HG03571 (cell line): ENCODE data around the gene ZNHIT1.
"Not testable (repeated sequence)": the region's sequence is repeated elsewhere in the genome, so short reads cannot be mapped to it uniquely, and the experiment has no call there.

Experiments used
- ATAC-seq: cut with Tn5 transposase; IDR thresholded peaks from one replicate; pipeline ENCODE4 v1.9.1; 2021; ENCODE audit not compliant: unreplicated experiment

ZNHIT1 gene

GRCh38 chr7:101186844-101187428 lies 31.0 kb upstream of the ZNHIT1 start:
- ATAC-seq: no peak

- no peak for ATAC-seq
These were observed 28.9 kb upstream of the ZNHIT1 start for GRCh38 chr7:101189109-101189508.

GRCh38 chr7:101195884-101196283 lies 22.1 kb upstream of the ZNHIT1 start:
- no peak for ATAC-seq

- ATAC-seq: no peak
These were observed 20.0 kb upstream of the ZNHIT1 start for GRCh38 chr7:101197991-101198390.

- ATAC-seq: no peak
These were observed 19.5 kb upstream of the ZNHIT1 start for GRCh38 chr7:101198476-101198875.

- ATAC-seq: not testable (repeated sequence)
These were observed 18.4 kb upstream of the ZNHIT1 start for GRCh38 chr7:101199522-101199921.

GRCh38 chr7:101200504-101200861 lies 17.5 kb upstream of the ZNHIT1 start:
- no peak for ATAC-seq

GRCh38 chr7:101200862-101201599 lies 16.9 kb upstream of the ZNHIT1 start, which contains the start of gene MOGAT3:
MOGAT3 (minus strand) TSS chr7:101201036; CDS start chr7:101200854, 182 bp downstream.
- no peak for ATAC-seq

GRCh38 chr7:101201695-101202602 lies 16.0 kb upstream of the ZNHIT1 start:
- no peak for ATAC-seq

GRCh38 chr7:101202603-101202918 lies 15.4 kb upstream of the ZNHIT1 start:
- ATAC-seq: no peak

- ATAC-seq: not testable (repeated sequence)
These were observed 13.9 kb upstream of the ZNHIT1 start for GRCh38 chr7:101203740-101204738.

- ATAC-seq: no peak
These were observed 11.9 kb upstream of the ZNHIT1 start for GRCh38 chr7:101205901-101206664.

GRCh38 chr7:101206665-101207042 lies 11.3 kb upstream of the ZNHIT1 start:
- no peak for ATAC-seq

- no peak for ATAC-seq
These were observed 10.5 kb upstream of the ZNHIT1 start for GRCh38 chr7:101207459-101207858.

- no peak for ATAC-seq
These were observed 9.2 kb upstream of the ZNHIT1 start for GRCh38 chr7:101208794-101209193.

GRCh38 chr7:101210143-101210542 lies 7.8 kb upstream of the ZNHIT1 start:
- ATAC-seq: no peak

GRCh38 chr7:101211501-101211900 lies 6.5 kb upstream of the ZNHIT1 start:
- no peak for ATAC-seq

- ATAC-seq: no peak
These were observed 6.0 kb upstream of the ZNHIT1 start for GRCh38 chr7:101212014-101212413.

- ATAC-seq: no peak
These were observed 1.7 kb upstream of the ZNHIT1 start for GRCh38 chr7:101216001-101216859.
